Bronchial epithelial cell (primary cell): ENCODE measurements around the gene SPTA1. TPM values are rescaled to one million over a fixed set of nuclear protein-coding genes. Genes with fewer than 3 reads are reported as not detected.
"Not testable (repeated sequence)": the region's sequence is repeated elsewhere in the genome, so short reads cannot be mapped to it uniquely, and the experiment has no call there.

ENCODE experiments used
- DNase-seq: peaks from one replicate; pipeline ENCODE4 v3.0.0-alpha.2; 2010; ENCODE audit warnings: low read depth
- FAIRE-seq: peaks from 2 replicates; lab custom pipeline; 2011; peaks lifted over from hg19 to GRCh38; lab: Jason Lieb, UNC
- H3K27me3 ChIP-seq: 2 replicates; pipeline ENCODE4 v1.5.1; 2011; ENCODE audit warnings: low read length; ENCODE audit not compliant: control insufficient read depth, insufficient read depth
- H3K36me3 ChIP-seq: 2 replicates; pipeline ENCODE4 v1.5.1; 2011; ENCODE audit warnings: low read length; ENCODE audit not compliant: control insufficient read depth, insufficient read depth
- H3K4me3 ChIP-seq: 2 replicates; pipeline ENCODE4 v1.5.1; 2011; ENCODE audit warnings: mild to moderate bottlenecking, low read depth, low read length, control low read depth
- CTCF ChIP-seq: IDR thresholded peaks from 2 replicates; pipeline ENCODE4 v1.5.1; 2011; ENCODE audit warnings: mild to moderate bottlenecking, moderate library complexity, low read length, control low read depth, inconsistent platforms; ENCODE audit not compliant: insufficient read depth, severe bottlenecking
- total RNA-seq: library from RNA; depleted of rRNA; stranded (reverse); fragments of >200 nt; gene quantifications from 2 replicates; pipeline ENCODE4 v1.2.1, GENCODE V29; 2014

SPTA1 gene
- total RNA-seq, 1 donor from 2014 or later, result not detected

- Histone ChIP-seq H3K4me3 (no peak overlapping the region), H3K36me3 (no peaks in the 10 kb centered on the region), H3K27me3 (no peaks in the 10 kb centered on the region)
- no peak for TF ChIP-seq CTCF
- FAIRE-seq (no peak), DNase-seq (no peak)
These were observed 5.8 kb upstream of the SPTA1 start for GRCh38 chr1:158692356-158692755.

GRCh38 chr1:158691907-158692306, 5.4 kb upstream of the SPTA1 start:
- no peak for DNase-seq
- Histone ChIP-seq H3K4me3 (no peak overlapping the region), H3K36me3 (no peaks in the 10 kb centered on the region), H3K27me3 (no peaks in the 10 kb centered on the region)
- no peak for TF ChIP-seq CTCF
- FAIRE-seq, result no peak

GRCh38 chr1:158691149-158691548, 4.6 kb upstream of the SPTA1 start:
- not testable (repeated sequence) for H3K27me3 ChIP-seq, DNase-seq, H3K36me3 ChIP-seq, H3K4me3 ChIP-seq, FAIRE-seq

- no peak overlapping the region for H3K4me3 ChIP-seq
- no peak for FAIRE-seq
These were observed 3.4 kb upstream of the SPTA1 start for GRCh38 chr1:158689875-158690274.

GRCh38 chr1:158689110-158689509, 2.6 kb upstream of the SPTA1 start:
- H3K27me3 ChIP-seq, result no peaks in the 10 kb centered on the region
- no peak overlapping the region for H3K4me3 ChIP-seq
- no peak for FAIRE-seq
- no peaks in the 10 kb centered on the region for H3K36me3 ChIP-seq
- no peak for TF ChIP-seq CTCF
- DNase-seq, result no peak

More at GRCh38 chr1:158689875-158690274, 3.4 kb upstream of the SPTA1 start:
- no peaks in the 10 kb centered on the region for H3K36me3 ChIP-seq
- DNase-seq, result no peak
- no peaks in the 10 kb centered on the region for H3K27me3 ChIP-seq
- no peak for TF ChIP-seq CTCF

GRCh38 chr1:158688343-158688742, 1.8 kb upstream of the SPTA1 start:
- not testable (repeated sequence) for H3K27me3 ChIP-seq, FAIRE-seq, H3K4me3 ChIP-seq, DNase-seq, H3K36me3 ChIP-seq

- Histone ChIP-seq H3K4me3 (no peak overlapping the region), H3K27me3 (no peaks in the 10 kb centered on the region), H3K36me3 (no peaks in the 10 kb centered on the region)
- DNase-seq (no peak), FAIRE-seq (no peak)
- TF ChIP-seq CTCF, result no peak
These were observed 522 bp upstream of the SPTA1 start for GRCh38 chr1:158687037-158687436.
